Measurements from ENCODE around the gene ZSCAN30. TPM values are rescaled to one million over a fixed set of nuclear protein-coding genes. Genes with fewer than 3 reads are reported as not detected.
A peak's percentile ranks its signal among the peaks of the same experiment; 100 is the strongest.

The ZSCAN30 gene
- total RNA-seq, 1 donor from 2014 or later: 20.0 TPM

GRCh38 chr18:35282353-35282752, 7.7 kb downstream of the ZSCAN30 start:
- peak; percentile 14 for DNase-seq (ENCODE audit: low read depth)

- DNase-seq (ENCODE audit: low read depth): no peak
Measured at GRCh38 chr18:35278969-35279368, 11.1 kb downstream of the ZSCAN30 start.

- no peak for DNase-seq (ENCODE audit: low read depth)
Measured at GRCh38 chr18:35278085-35278484, 11.9 kb downstream of the ZSCAN30 start.

GRCh38 chr18:35277633-35278032, 12.4 kb downstream of the ZSCAN30 start:
- DNase-seq (ENCODE audit: low read depth): no peak

- no peak for DNase-seq (ENCODE audit: low read depth)
Measured at GRCh38 chr18:35276267-35276666, 13.8 kb downstream of the ZSCAN30 start.

- DNase-seq (ENCODE audit: low read depth): no peak
Measured at GRCh38 chr18:35271656-35272055, 18.4 kb downstream of the ZSCAN30 start.

- no peak for DNase-seq (ENCODE audit: low read depth)
Measured at GRCh38 chr18:35268821-35269220, 21.2 kb downstream of the ZSCAN30 start.

GRCh38 chr18:35267809-35268208, 22.2 kb downstream of the ZSCAN30 start:
- no peak for DNase-seq (ENCODE audit: low read depth)

- no peak for DNase-seq (ENCODE audit: low read depth)
Measured at GRCh38 chr18:35267161-35267651, 22.8 kb downstream of the ZSCAN30 start.

- no peak for DNase-seq (ENCODE audit: low read depth)
Measured at GRCh38 chr18:35264409-35264808, 25.6 kb downstream of the ZSCAN30 start.

- no peak for DNase-seq (ENCODE audit: low read depth)
Measured at GRCh38 chr18:35256947-35257346, 33.1 kb downstream of the ZSCAN30 start.

- DNase-seq (ENCODE audit: low read depth): no peak
Measured at GRCh38 chr18:35253655-35254287, 36.3 kb downstream of the ZSCAN30 start.

GRCh38 chr18:35252466-35252865, 37.6 kb downstream of the ZSCAN30 start:
- DNase-seq (ENCODE audit: low read depth): no peak

- DNase-seq (ENCODE audit: low read depth): no peak
Measured at GRCh38 chr18:35248429-35248828, 41.6 kb downstream of the ZSCAN30 start.

GRCh38 chr18:35247412-35248249, 42.4 kb downstream of the ZSCAN30 start:
- no peak for DNase-seq (ENCODE audit: low read depth)

GRCh38 chr18:35246831-35247230, 43.2 kb downstream of the ZSCAN30 start:
- DNase-seq (ENCODE audit: low read depth): no peak

GRCh38 chr18:35245719-35246317, 44.2 kb downstream of the ZSCAN30 start:
- no peak for DNase-seq (ENCODE audit: low read depth)

GRCh38 chr18:35244671-35245070, 45.4 kb downstream of the ZSCAN30 start:
- DNase-seq (ENCODE audit: low read depth): no peak

GRCh38 chr18:35242426-35242825, 47.6 kb downstream of the ZSCAN30 start:
- DNase-seq (ENCODE audit: low read depth): no peak

- DNase-seq (ENCODE audit: low read depth): no peak
Measured at GRCh38 chr18:35241448-35241804, 48.6 kb downstream of the ZSCAN30 start.

GRCh38 chr18:35240664-35241447, 49.2 kb downstream of the ZSCAN30 start, which contains the start of gene ZNF397:
TSS of gene ZNF397 (plus strand) at chr18:35241034. CDS start at chr18:35242471, 1,437 bp downstream.
- DNase-seq (ENCODE audit: low read depth): peak; percentile 98

Measured in myocyte (in vitro differentiated cells).